ENCODE measurements around the gene STAC2. TPM values are rescaled to one million over a fixed set of nuclear protein-coding genes. Genes with fewer than 3 reads are reported as not detected.

Gene STAC2
- total and polyA plus RNA-seq, 2 of the 13 experiments (the other 11 are each of a cell fraction or from before 2014, with no cell fraction given), result not detected

DNA sequence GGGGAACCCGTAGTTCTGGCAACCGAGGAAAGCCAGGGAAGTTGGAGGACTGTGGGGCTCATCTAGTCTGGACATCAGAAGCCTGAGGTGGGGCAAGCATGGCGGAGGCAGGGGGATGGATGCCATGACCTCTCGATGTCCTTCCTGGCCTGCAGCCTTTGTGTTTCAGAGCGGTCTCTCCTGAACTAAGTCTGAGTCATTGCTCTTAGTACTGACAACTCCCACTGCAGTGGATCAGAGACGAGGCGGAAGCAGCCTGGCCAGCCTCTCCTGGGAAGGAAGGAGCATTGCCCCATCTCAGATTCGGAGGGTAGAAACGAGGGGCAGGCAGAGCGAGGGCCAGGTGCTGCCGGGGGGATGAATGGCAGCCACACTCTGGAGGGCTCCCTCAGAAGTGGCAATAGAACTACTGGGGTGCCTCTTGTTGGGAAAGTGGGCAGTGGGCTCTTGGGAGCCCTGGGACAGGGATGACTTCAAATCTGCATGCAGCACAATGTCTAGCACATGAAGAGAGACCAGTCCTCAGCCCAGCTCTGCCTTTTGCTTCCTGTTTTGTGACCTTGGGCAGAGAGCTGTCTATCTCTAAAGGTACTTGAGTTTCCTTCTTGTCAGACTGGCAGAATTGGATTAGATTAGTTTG, 3.6 kb upstream of the STAC2 start (continued):
- TF ChIP-seq, protein P1, sequence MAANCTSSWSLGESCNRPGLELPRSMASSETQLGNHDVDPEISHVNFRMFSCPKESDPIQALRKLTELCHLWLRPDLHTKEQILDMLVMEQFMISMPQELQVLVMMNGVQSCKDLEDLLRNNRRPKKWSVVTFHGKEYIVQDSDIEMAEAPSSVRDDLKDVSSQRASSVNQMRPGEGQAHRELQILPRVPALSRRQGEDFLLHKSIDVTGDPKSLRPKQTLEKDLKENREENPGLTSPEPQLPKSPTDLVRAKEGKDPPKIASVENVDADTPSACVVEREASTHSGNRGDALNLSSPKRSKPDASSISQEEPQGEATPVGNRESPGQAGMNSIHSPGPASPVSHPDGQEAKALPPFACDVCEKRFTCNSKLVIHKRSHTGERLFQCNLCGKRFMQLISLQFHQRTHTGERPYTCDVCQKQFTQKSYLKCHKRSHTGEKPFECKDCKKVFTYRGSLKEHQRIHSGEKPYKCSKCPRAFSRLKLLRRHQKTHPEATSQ (CRISPR knock-in tag; IDR thresholded peaks at IDR 0.05; ENCODE audit: borderline replicate concordance), result no peak
- TF ChIP-seq MED13 (CRISPR knock-in tag; IDR thresholded peaks at IDR 0.05), result no peak
- no peak for TF ChIP-seq EZH2 (conservative IDR thresholded peaks at IDR 0.05; ENCODE audit: low read depth, low read length)
- TF ChIP-seq, protein P2, sequence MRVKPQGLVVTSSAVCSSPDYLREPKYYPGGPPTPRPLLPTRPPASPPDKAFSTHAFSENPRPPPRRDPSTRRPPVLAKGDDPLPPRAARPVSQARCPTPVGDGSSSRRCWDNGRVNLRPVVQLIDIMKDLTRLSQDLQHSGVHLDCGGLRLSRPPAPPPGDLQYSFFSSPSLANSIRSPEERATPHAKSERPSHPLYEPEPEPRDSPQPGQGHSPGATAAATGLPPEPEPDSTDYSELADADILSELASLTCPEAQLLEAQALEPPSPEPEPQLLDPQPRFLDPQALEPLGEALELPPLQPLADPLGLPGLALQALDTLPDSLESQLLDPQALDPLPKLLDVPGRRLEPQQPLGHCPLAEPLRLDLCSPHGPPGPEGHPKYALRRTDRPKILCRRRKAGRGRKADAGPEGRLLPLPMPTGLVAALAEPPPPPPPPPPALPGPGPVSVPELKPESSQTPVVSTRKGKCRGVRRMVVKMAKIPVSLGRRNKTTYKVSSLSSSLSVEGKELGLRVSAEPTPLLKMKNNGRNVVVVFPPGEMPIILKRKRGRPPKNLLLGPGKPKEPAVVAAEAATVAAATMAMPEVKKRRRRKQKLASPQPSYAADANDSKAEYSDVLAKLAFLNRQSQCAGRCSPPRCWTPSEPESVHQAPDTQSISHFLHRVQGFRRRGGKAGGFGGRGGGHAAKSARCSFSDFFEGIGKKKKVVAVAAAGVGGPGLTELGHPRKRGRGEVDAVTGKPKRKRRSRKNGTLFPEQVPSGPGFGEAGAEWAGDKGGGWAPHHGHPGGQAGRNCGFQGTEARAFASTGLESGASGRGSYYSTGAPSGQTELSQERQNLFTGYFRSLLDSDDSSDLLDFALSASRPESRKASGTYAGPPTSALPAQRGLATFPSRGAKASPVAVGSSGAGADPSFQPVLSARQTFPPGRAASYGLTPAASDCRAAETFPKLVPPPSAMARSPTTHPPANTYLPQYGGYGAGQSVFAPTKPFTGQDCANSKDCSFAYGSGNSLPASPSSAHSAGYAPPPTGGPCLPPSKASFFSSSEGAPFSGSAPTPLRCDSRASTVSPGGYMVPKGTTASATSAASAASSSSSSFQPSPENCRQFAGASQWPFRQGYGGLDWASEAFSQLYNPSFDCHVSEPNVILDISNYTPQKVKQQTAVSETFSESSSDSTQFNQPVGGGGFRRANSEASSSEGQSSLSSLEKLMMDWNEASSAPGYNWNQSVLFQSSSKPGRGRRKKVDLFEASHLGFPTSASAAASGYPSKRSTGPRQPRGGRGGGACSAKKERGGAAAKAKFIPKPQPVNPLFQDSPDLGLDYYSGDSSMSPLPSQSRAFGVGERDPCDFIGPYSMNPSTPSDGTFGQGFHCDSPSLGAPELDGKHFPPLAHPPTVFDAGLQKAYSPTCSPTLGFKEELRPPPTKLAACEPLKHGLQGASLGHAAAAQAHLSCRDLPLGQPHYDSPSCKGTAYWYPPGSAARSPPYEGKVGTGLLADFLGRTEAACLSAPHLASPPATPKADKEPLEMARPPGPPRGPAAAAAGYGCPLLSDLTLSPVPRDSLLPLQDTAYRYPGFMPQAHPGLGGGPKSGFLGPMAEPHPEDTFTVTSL (CRISPR knock-in tag; IDR thresholded peaks at IDR 0.05; ENCODE audit: borderline replicate concordance), result no peak
- no peak for TF ChIP-seq ZNF792 (CRISPR knock-in tag; IDR thresholded peaks at IDR 0.05)
- TF ChIP-seq ZNF839 (CRISPR knock-in tag; IDR thresholded peaks at IDR 0.05; ENCODE audit: borderline replicate concordance), result no peak
- TF ChIP-seq SRF (IDR thresholded peaks at IDR 0.05; ENCODE audit: low read depth, low read length), result no peak
- TF ChIP-seq ZNF296 (CRISPR knock-in tag; conservative IDR thresholded peaks at IDR 0.05), result no peak
- no peak for TF ChIP-seq NR2F6 (IDR thresholded peaks at IDR 0.05)
- TF ChIP-seq NR2F6 (CRISPR knock-in tag; IDR thresholded peaks at IDR 0.05), result 0 out of 2 replicates have a peak, but pooled peaks have one; percentile 20
- TF ChIP-seq ZNF615 (CRISPR knock-in tag; IDR thresholded peaks at IDR 0.05; ENCODE audit: borderline replicate concordance), result no peak
- no peak for TF ChIP-seq ZNF34 (CRISPR knock-in tag; IDR thresholded peaks at IDR 0.05; ENCODE audit: borderline replicate concordance)
- TF ChIP-seq, protein P3, sequence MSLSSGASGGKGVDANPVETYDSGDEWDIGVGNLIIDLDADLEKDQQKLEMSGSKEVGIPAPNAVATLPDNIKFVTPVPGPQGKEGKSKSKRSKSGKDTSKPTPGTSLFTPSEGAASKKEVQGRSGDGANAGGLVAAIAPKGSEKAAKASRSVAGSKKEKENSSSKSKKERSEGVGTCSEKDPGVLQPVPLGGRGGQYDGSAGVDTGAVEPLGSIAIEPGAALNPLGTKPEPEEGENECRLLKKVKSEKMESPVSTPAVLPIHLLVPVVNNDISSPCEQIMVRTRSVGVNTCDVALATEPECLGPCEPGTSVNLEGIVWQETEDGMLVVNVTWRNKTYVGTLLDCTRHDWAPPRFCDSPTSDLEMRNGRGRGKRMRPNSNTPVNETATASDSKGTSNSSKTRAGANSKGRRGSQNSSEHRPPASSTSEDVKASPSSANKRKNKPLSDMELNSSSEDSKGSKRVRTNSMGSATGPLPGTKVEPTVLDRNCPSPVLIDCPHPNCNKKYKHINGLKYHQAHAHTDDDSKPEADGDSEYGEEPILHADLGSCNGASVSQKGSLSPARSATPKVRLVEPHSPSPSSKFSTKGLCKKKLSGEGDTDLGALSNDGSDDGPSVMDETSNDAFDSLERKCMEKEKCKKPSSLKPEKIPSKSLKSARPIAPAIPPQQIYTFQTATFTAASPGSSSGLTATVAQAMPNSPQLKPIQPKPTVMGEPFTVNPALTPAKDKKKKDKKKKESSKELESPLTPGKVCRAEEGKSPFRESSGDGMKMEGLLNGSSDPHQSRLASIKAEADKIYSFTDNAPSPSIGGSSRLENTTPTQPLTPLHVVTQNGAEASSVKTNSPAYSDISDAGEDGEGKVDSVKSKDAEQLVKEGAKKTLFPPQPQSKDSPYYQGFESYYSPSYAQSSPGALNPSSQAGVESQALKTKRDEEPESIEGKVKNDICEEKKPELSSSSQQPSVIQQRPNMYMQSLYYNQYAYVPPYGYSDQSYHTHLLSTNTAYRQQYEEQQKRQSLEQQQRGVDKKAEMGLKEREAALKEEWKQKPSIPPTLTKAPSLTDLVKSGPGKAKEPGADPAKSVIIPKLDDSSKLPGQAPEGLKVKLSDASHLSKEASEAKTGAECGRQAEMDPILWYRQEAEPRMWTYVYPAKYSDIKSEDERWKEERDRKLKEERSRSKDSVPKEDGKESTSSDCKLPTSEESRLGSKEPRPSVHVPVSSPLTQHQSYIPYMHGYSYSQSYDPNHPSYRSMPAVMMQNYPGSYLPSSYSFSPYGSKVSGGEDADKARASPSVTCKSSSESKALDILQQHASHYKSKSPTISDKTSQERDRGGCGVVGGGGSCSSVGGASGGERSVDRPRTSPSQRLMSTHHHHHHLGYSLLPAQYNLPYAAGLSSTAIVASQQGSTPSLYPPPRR (CRISPR knock-in tag; IDR thresholded peaks at IDR 0.05; ENCODE audit: borderline replicate concordance), result no peak
- TF ChIP-seq, protein P4, sequence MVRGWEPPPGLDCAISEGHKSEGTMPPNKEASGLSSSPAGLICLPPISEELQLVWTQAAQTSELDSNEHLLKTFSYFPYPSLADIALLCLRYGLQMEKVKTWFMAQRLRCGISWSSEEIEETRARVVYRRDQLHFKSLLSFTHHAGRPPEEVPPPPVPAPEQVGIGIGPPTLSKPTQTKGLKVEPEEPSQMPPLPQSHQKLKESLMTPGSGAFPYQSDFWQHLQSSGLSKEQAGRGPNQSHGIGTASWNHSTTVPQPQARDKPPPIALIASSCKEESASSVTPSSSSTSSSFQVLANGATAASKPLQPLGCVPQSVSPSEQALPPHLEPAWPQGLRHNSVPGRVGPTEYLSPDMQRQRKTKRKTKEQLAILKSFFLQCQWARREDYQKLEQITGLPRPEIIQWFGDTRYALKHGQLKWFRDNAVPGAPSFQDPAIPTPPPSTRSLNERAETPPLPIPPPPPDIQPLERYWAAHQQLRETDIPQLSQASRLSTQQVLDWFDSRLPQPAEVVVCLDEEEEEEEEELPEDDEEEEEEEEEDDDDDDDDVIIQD (CRISPR knock-in tag; IDR thresholded peaks at IDR 0.05; ENCODE audit: low read depth), result no peak
- TF ChIP-seq ZNF558 (CRISPR knock-in tag; IDR thresholded peaks at IDR 0.05; ENCODE audit: borderline replicate concordance), result no peak
